Measurements from ENCODE around the gene NDUFB3. TPM values are rescaled to one million over a fixed set of nuclear protein-coding genes. Genes with fewer than 3 reads are reported as not detected.

NDUFB3 gene
- total RNA-seq, 4 donors from 2014 or later = 33.0 to 59.9 (median 46.6) TPM

DNA sequence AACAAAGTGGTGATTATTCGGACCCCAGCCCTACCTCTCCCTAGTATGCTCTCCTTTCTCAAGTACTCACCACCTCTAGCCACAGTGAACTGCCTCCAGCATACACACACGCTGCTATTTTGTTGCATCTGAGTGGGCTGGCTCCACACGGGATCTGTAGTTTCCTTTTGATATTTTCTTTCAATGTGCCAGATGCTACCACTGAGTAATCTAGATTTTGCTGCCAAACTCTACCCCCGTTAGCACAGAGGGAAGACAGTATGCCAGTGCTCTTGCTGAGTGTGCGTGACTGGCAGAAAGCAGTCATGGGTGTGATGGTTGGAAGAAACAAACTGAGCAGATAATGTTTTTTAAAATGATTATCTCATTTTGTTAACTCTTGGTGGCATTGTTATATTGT is 55.8 kb downstream of the NDUFB3 start:
- Histone ChIP-seq H3K27me3 (no peaks in the 10 kb centered on the region), H3K4me1 (peaks cover 45 to 100% (median 62%) of the 10 kb centered on the region in 3 donors), H3K4me3 (peak overlapping the region in 1 of 2 donors; percentile 31), H3K9me3 (no peaks in the 10 kb centered on the region), H3K27ac (peak overlapping the region; percentile 36 to 98 (median 80)), H3K36me3 (peaks cover 0 to 14% of the 10 kb centered on the region in 2 donors)
- ATAC-seq = peak; percentile 37
- WGBS, 2 donors (ENCODE audit: low coverage in 1 of 2) = 19% methylated on average over 5 of the region's 5 CpGs
- TF ChIP-seq POLR2AphosphoS5 (IDR thresholded peaks at IDR 0.05) (peak; percentile 30), POLR2A (IDR thresholded peaks at IDR 0.05) (no peak)

- 50 to 60% methylated on average over 1 of the region's 1 CpG for WGBS, 2 donors (ENCODE audit: low coverage in 1 of 2)
- Histone ChIP-seq H3K9me3 (no peaks in the 10 kb centered on the region), H3K27ac (peak overlapping the region in 3 of 4 donors; percentile 77 to 98 (median 84)), H3K36me3 (peaks cover 0 to 18% of the 10 kb centered on the region in 2 donors), H3K27me3 (no peaks in the 10 kb centered on the region), H3K4me3 (no peak overlapping the region), H3K4me1 (peaks cover 45 to 100% (median 60%) of the 10 kb centered on the region in 3 donors)
- no peak for TF ChIP-seq CTCF (IDR thresholded peaks at IDR 0.05)
- ATAC-seq = no peak
Observed at GRCh38 chr2:201128033-201128432, 56.2 kb downstream of the NDUFB3 start.

DNA sequence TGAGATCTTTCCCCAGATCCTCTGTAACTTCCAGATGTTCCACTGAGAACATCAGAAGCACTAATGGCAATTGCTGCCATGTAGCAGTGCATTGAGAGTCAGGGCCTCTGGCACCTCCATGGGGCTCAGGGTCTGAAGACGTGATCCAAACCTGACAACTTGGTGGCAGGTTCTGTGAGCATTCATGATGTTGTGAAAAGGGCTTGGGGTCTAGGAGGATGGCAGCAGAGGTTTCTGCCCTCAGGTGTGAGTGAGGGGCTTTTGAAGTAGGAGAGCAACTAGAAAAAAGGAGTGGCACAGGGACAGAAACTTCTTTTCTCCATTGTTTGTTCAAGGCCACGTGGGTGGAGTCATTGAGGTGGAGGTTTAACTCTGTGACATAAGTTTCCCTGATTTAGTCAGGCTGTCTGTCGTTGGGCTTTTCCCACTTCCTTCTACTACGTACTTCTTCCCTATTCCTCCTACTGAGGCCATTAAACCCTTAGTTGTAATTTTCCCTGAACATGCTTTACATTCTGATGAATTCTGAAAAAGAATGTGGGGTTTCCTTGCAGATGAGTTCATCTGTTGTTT is 57.2 kb downstream of the NDUFB3 start:
- peaks cover 38 to 96% (median 53%) of the 10 kb centered on the region in 3 donors for H3K4me1 ChIP-seq
- peaks cover 0 to 22% of the 10 kb centered on the region in 2 donors for H3K36me3 ChIP-seq
- no peak for ATAC-seq
- H3K27me3 ChIP-seq = no peaks in the 10 kb centered on the region
- no peak overlapping the region for H3K4me3 ChIP-seq
- no peaks in the 10 kb centered on the region for H3K9me3 ChIP-seq
- H3K27ac ChIP-seq = peak overlapping the region; percentile 24 to 98 (median 64)
- TF ChIP-seq POLR2A (IDR thresholded peaks at IDR 0.05) = no peak
- whole genome bisulfite sequencing, 2 donors (ENCODE audit: low coverage in 1 of 2) = 26 to 42% methylated on average over 4 of the region's 4 CpGs

GRCh38 chr2:201130524-201131186 is 58.9 kb downstream of the NDUFB3 start:
- H3K27ac ChIP-seq = peak overlapping the region; percentile 29 to 98 (median 63)
- no peaks in the 10 kb centered on the region for H3K9me3 ChIP-seq
- peak; percentile 29 for TF ChIP-seq POLR2AphosphoS5 (IDR thresholded peaks at IDR 0.05)
- TF ChIP-seq POLR2A (IDR thresholded peaks at IDR 0.05) = no peak
- H3K4me1 ChIP-seq = peaks cover 26 to 95% (median 39%) of the 10 kb centered on the region in 3 donors
- 0 to 41% methylated on average over 1 to 2 of the region's 3 CpGs for WGBS, 2 donors (ENCODE audit: low coverage in 1 of 2)
- H3K27me3 ChIP-seq = no peaks in the 10 kb centered on the region
- peaks cover 0 to 36% of the 10 kb centered on the region in 2 donors for H3K36me3 ChIP-seq
- peak; percentile 31 for ATAC-seq
- no peak overlapping the region for H3K4me3 ChIP-seq

DNA sequence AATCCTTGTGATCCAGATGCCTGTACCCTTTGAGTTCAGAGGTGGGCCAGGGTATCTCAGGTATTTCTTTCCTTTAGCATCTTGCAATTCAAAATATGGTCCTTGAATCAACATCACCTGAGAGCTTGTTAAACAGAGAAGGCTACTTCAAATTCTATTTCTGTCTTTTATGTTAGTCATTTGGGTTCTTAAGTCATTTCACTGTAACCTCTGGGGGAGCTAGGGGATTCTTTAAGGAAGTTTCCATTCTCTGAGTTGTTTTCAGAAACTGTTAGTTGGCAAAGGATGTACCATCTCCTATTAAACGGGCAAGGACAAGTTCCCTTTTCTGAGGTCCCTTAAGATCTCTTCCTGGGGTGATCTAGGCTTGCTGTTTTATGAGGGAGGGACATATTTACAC is 60.7 kb downstream of the NDUFB3 start:
- ATAC-seq = no peak
- TF ChIP-seq CTCF (IDR thresholded peaks at IDR 0.05) (no peak), POLR2A (IDR thresholded peaks at IDR 0.05) (no peak), EP300 (IDR thresholded peaks at IDR 0.05) (no peak), POLR2AphosphoS5 (IDR thresholded peaks at IDR 0.05) (no peak)
- Histone ChIP-seq H3K27me3 (no peaks in the 10 kb centered on the region), H3K4me3 (no peak overlapping the region), H3K9me3 (no peaks in the 10 kb centered on the region), H3K27ac (peak overlapping the region in 3 of 4 donors; percentile 60 to 98 (median 66)), H3K36me3 (peaks cover 0 to 55% of the 10 kb centered on the region in 2 donors), H3K4me1 (peaks cover 20 to 91% (median 28%) of the 10 kb centered on the region in 3 donors)
- WGBS, 2 donors (ENCODE audit: low coverage in 1 of 2) = 53% methylated on average over 1 of the region's 1 CpG; no CpG with 5 or more reads in 1 of the 2 donors

Small RNA genes within 50 kb of the gene (small RNA-seq; reads per million reads assigned to genes)
- gene RNU6-1206P = 0 reads per million in 4 donors

Other genes starting within 250 kb of the NDUFB3 start
- 100 to 1,000 TPM in 3 of 4 donors, 10 to 100 TPM in 1; 79.5 to 243 (median 143) TPM for gene CLK1, start 207.3 kb upstream of the NDUFB3 start, total RNA-seq
- gene PPIL3, start 182.9 kb upstream of the NDUFB3 start, total RNA-seq = 100 to 1,000 TPM in 1 of 4 donors, 10 to 100 TPM in 3; 17.1 to 118 (median 39.1) TPM
- gene NIF3L1, start 182.6 kb upstream of the NDUFB3 start, total RNA-seq = 10 to 100 TPM; 13.9 to 21.3 (median 15.0) TPM
- gene ORC2, start 108.3 kb upstream of the NDUFB3 start, total RNA-seq = 10 to 100 TPM in 3 of 4 donors, 1 to 10 TPM in 1; 8.6 to 25.4 (median 11.4) TPM
- gene HYCC2, start 330 bp upstream of the NDUFB3 start, total RNA-seq = 10 to 100 TPM; 10.6 to 19.9 (median 13.9) TPM
- 100 to 1,000 TPM; 145 to 346 (median 176) TPM for gene CFLAR, start 44.2 kb downstream of the NDUFB3 start, total RNA-seq
- gene CASP10, start 111.1 kb downstream of the NDUFB3 start, total RNA-seq = 1 to 10 TPM; 2.6 to 7.5 (median 6.3) TPM
- gene CASP8, start 188.5 kb downstream of the NDUFB3 start, total RNA-seq = 10 to 100 TPM in 2 of 4 donors, 1 to 10 TPM in 2; 6.4 to 12.3 (median 10.0) TPM

Data from gastroesophageal sphincter (tissue), 4 donors.